GM19328 (cell line): ENCODE data around the gene TEX10.
"Not testable (repeated sequence)": the region's sequence is repeated elsewhere in the genome, so short reads cannot be mapped to it uniquely, and the experiment has no call there.

Experiments used
- ATAC-seq: cut with Tn5 transposase; IDR thresholded peaks from one replicate; pipeline ENCODE4 v1.9.1; 2021; ENCODE audit warnings: mild to moderate bottlenecking, moderate library complexity; ENCODE audit not compliant: unreplicated experiment

Gene TEX10

DNA sequence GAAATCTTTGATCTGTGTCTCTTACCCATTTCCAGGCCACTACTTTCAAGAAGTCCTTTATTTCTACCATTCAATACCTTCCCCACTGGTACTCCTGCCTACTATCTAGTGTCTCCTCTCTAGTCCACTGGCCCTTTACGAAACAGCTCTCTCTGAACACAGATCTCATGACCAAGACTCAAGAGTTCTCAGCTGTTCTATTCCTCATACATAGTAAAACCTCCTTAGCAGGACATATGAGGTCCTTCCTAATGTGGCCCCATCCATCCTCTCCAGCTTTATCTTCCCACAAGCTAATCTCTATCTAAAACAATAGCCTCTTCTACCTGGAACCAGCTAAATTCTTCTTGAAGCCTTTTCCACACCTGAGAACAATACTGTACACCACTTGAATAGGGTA lies 2.6 kb downstream of the TEX10 start:
- ATAC-seq: no peak

DNA sequence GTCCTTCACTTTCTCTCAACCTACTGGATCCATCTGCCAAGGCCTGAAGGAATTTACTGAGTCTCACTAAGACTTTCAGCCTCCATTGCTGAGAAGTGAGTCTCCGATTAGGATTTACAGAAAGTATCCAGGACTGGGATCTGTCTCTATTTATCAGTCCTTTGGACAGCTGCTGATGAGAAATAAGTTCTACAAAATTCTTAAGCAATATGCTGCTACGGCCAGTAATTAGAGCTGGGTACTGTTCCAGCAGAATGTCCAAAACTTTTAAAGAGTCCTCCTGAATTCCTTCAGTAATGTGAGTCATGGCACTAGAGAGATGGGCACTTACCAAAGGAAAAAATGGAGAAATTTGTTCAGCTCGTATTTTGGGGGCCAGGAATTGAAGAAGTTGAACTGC lies 5.9 kb downstream of the TEX10 start:
- no peak for ATAC-seq

DNA sequence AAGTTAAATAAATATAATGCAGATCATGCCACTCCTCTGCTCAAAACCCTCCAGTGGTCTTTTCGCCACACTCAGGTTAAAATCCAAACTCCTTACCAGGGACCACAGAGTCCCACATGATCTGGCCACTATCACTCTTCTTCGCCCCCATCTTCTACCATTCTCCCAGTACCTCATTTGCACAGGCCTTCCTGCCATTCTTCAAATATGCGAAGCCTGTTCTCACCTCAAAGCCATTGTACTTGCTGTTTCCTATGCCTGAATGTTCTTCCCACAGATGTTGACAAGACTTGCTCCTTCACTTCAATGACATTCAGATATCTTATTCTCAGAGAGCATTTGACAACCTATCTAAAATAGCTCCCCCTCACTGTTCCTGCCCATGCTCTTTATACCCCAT lies 10.9 kb downstream of the TEX10 start:
- ATAC-seq: no peak

DNA sequence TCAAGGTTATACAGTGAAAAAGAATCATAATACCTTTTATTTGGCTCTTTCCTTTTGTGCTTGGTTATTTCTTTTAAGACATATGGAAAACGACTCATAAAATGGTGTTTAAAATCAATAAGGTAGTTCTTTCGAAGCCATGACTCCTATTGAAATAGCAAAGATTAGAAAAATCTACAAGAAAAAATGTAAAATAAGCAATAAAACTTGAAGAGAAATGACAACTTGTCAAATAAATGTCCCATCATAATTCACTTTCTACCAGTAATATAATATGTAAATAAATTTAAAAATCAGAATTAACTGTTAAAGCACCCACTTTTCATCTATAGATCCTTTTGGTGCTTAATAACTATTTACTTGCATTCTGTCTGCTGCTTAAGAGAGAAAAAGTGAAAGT lies 12.5 kb downstream of the TEX10 start:
- no peak for ATAC-seq

DNA sequence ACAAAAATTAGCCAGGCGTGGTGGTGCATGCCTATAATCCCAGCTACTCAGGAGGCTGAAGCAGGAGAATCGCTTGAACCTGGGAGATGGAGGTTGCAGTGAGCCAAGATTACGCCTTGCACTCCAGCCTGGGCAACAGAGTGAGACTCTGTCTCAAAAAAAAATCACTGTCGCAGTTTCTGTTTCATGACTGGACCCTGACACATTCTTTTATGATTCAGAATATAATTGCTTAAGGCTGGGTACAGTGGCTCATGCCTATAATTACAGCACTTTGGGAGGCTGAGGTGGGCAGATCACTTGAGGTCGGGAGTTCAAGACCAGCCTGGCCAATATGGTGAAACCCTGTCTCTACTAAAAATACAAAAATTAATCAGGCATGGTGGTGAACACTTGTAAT lies 14.0 kb downstream of the TEX10 start:
- ATAC-seq: not testable (repeated sequence)

DNA sequence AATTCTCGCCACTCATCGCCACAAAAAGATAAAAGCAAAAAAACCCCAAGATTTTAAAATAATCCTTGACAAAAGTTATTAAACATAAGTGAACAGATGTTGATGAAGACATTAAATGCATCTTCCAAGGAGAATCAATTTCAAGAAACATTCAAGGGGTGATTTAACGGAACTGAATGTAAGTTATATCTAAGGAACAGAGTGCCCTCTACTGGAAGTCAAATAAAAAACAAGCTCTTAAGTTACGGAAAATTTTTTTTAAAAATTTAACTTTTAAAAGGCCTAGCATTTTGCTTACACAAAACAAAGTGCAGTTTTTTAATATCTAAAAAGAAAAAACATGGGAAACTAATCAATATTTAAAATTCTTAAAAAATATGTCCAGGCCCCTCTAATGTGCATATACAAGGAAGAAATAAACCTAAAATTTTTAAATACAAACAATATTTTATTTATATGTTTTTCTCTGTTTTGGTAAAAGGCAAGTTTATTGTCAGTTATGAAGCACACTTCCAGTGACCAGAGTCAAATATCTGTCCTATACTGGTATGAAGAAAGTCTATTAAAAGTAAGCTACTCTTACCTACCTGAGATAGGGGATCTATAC lies 28.0 kb downstream of the TEX10 start:
- ATAC-seq: no peak

DNA sequence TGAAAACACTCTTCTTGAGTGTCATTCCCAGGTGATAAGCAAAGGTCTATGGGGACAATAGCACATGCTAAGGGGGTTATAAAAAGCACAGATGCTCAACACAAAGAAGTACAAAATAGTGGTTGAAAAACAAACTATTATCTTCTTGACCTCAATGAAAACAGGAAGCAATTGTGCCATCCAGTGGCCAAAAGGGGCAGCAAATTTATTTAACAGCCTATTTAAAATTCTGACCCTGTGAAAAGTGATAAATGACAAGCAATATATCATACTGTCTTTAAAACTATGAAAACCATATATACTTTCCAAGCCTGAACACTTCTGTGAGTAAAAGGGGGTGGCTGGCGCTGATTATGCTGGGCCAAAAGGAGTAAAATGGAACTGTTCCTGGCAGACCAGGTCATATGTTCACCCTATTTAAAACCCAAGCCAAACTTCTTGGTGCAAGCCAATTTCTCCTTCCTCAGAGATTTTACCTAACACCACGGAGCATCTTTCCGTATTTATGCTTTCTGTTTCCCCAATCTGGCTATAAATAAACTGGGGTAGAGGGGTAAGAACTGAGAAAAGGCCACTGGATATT lies 29.7 kb downstream of the TEX10 start:
- ATAC-seq: no peak

DNA sequence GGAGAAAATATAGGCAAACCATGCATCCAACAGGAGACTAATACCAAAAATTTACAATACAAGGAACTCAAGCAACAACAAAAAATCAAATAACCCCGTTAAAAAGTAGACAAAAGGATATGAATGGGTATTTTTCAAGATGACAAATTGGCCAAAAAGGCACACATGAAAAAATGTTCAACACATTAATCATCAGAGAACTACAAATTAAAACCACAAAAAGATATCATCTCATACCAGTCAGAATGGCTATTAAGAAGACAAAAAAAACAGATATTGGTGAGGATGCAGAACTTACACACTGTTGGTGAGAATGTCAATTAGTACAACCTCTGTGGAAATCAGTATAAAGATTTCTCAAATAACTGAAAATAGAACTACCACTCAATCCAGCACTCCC lies 35.0 kb downstream of the TEX10 start:
- ATAC-seq: no peak

DNA sequence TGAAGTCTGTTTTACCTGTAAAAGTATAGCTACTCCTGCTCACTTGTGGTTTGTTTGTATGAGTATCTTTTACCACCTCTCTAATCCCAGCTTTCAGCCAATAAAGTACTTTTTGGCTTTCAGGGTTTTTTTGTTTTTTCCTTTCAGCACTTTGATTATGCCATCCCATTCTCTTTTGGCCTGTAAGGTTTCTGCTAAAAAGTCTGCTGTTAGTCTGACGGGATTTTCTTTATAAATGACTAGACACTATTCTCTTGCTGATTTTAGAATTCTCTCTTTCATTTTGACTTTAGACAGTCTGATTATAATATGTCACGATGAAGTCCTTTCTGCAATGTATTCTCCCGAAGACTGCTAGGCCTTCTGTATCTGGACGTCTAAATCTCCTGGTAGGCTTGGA lies 37.2 kb downstream of the TEX10 start:
- ATAC-seq: no peak

DNA sequence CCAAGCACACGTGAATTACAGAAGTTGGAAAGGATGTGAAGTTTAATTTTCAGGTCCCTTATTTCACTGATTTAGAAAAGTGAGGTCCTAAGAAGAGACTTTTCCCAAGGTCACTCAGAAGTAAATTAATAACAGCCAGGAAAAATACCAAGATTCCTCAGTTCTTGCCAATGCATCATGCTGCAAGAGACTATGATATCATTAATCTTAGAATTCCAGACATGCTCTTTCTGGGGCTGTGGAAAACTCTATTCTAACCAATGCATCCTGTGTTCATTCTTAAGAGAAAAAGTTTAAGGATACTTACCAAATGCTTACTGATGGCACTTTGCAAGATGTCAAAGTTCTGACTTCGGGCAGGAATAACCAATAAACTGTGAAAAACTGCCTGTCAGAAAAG lies 42.8 kb downstream of the TEX10 start:
- no peak for ATAC-seq

DNA sequence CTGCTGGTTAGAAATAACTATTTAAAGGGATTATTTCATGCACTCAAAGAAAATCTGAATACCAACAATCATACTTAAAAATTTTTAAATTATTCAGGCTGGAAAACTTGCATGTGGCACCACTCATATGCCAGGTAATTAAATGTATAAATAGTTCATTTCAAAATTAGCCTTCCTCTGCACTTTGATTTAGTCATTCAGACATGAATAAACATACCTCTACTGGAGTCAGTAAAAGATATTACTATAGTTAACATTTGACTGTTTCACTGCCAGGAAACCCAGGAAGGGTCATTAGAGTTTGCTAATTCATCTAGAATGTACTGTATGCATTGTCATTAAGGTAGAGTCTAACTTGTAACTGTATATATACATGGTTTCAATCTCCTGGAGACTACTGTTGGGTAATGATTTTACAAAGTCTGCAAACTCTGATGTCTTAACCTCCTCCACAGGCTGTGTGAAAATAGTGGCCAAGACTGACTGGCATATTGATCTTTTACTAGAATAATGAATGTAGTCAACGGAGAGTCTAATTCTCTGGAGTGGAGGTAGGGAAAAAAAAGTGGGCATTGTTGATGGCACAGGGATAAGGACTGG lies 43.7 kb downstream of the TEX10 start:
- ATAC-seq: no peak

DNA sequence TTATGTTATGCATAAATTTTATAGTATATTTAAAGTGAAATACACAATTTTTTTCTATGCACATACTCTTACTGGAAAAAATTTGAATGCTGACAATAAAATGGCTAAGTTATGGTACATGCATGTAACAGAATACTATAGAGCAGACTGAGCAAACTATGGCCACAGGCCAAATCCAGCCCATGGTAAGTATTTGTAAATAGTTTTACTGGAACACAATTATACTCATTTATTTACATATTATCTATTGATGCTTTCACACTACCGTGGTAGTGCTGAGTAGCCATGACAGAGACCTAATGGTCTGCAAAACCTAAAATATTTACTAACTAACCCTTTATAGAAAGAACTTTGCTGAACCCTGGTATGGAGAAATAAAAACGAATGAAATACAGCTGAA lies 45.7 kb downstream of the TEX10 start:
- no peak for ATAC-seq

DNA sequence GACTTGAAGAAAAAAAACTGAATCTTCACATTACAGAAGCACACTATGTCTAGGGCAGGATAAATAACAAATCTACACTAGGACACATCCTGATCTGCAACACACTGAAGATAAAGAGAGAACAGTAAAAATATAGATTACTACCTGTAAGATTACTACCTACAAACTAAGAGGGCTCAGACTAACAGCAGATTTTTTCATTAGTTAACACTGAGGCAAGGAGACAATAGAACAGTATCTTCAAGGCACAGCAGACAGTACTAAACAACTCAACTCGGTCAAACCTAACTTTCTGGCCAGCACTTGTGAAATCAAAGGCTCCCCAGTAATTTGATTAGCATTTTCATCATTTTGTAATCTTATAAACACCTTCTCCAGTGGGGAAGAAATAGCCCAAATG lies 46.5 kb downstream of the TEX10 start:
- ATAC-seq: no peak

DNA sequence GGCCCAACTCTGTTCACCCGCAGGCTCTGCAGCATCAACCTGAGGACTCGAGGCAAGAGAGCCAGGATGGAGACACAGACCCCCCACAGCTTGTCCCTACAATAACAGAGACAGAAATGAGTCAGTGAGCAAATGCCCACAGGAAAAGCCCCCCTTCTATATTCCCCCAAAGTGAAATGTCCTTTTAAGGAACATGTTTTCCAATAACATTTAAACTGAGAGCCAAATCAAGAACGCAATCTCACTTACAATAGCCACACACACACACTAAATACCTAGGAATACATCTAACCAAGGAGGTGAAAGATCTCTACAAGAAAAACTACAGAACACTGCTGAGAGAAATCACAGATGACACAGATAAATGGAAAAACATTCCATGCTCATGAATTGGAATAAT lies 49.0 kb downstream of the TEX10 start:
- no peak for ATAC-seq

DNA sequence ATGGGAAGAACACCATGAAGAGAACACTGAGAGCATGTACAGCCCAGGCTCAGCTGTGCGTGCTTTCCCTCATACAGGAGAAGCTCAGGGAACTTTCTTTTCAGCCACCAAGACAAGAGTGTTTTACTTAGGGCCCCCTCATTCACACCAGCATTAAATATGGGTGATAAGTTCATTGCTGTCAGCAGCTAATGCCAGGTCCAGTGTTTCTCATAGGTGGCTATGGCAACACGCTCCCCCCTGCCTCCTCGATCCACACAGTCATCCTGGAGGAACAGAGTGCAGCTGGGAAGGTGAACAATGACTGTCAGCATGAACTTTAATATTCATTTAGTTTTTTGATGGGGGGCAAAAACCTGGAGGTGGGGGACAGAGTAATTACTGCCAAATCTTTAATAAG lies 54.4 kb downstream of the TEX10 start:
- ATAC-seq: no peak

DNA sequence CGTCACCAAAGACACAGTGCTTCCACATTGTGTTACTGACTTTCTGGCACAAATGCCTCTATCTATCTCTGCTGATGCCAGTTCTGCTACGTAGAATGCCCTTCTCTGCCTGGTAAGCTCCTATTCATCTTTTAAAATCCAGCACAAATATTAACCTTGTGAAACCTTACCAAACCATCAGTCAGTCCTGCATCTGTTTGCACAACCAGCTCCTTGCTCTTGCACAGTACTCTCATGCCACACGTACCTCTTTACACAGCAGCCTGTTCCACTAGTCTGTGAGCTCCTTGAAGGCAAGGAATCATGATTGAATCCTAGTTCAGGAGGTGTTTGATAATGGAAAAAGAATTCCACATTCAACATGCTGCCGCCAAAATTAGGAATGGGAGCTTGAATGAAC lies 56.3 kb downstream of the TEX10 start:
- ATAC-seq: no peak

DNA sequence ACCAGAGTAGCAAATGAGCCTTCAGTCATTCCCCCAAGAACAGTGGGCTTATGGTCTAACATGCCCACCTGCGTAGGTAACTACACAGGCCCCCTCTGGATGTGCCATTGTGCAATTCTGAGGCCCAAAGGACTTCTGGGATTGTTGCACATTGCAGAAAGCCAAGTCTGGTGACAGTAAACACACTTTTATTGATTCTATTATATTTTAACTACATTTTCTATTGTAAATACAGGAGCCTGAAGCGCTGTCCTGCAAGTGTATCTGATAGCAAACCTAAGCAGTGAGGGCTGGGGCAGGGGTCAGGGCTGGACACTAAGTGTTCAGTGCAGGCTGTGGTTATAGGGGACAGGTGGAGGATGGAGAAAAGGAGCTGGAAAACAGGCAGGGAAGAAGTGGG lies 57.5 kb downstream of the TEX10 start:
- no peak for ATAC-seq

DNA sequence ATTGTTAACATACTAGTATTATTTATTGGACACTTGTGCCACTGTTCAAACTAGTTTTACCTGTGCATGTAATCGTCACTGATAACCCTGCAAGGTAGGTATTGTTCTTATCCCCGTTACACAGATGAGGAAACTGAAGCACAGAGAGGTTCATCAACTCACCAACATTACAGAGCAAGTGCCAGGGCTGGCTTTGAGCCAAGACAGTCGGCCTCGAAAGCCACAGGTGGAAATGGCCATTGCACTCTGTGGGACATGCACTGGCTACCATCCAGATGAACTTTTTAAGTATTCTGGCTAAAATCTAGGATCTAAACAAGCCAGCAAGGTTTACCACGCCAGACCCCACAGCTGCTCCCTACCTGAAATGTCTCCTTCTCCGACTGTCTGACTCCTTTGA lies 57.9 kb downstream of the TEX10 start:
- ATAC-seq: no peak

DNA sequence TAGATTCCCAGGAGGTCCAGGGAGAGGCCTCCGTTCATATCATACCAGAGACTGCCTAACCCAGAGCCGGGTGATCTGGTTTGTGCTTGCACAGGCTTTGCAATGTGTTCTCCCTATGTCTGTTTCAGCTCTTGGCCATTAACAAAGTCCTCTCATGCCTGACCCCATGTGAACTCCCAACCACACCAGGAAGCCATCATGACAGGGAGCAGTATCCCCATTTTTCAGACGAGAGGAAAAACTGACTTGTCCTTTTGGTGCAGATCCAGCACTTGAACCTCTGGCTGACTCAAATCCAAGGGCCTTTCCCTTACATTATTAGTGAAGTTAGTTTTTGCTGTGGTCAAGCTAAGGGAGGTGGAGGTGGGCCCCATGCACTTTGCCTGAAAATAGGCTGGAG lies 58.4 kb downstream of the TEX10 start:
- ATAC-seq: no peak

DNA sequence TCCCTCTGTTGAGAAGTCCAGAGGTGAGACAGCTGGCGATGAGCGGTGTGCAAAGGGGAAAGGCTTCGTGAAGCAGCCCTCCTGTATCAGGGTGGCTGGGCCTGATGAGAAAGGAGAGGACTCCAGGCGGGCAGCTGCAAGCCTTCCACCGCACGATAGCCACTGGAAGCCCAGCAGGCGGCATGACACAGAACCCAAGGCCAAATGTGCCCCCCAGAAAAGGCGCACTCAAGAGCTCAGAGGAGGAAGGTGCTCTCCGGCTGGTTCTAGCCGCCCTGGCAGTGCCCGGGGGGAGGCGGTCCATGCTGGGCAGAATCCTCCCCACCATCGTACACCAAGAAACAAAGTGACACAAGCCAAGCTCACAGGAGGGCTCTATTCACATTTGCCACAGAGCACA lies 60.3 kb downstream of the TEX10 start:
- no peak for ATAC-seq

DNA sequence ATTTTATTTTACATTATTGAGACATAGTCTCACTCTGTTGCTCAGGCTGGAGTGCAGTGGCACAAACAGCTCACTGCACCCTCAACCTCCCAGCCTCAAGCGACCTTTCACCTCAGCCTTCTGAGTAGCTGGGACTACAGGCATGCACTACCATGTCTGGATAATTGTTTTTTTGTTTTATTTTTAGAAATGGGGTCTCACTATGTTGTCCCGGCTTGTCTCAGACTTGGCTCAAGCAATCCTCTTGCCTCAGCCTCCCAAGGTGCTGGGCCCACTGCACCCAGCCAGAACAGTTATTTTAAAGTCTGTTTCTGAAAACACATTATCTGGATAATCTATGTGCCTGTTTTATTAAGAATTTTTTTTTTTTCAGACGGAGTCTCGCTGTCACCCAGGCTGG lies 62.0 kb downstream of the TEX10 start:
- no peak for ATAC-seq

DNA sequence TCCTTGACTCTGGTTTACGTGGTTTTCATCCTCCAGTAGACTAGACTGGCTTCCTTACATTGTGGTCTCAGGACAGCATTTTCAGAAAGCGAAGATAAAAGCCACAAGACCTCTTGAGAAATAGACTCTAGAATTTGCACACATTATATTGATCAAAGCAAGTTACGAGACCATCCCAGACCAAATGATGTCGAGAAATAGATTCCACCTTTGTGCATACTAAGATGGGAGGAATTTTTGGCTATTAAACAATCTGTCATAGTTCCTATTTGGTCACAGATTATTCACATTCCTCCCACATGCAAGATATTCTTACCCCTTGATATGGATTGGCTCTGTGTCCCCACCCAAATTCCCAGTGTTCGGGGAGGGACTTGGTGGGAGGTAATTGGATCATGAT lies 65.6 kb downstream of the TEX10 start:
- no peak for ATAC-seq

DNA sequence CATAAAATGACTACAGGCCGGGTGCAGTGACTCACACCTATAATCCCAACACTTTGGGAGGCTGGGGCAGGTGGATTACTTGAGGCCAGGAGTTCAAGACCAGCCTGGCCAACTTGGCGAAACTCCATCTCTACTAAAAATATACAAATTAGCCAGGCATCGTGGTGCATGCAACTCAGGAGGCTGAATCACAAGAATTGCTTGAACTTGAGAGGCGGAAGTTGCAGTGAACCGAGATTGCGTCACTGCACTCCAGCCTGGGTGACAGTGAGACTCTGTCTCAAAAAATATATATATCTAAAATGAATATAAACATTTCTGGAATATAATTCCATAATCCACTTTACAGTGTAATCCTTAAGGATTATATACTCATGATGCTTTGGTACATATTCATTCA lies 66.5 kb downstream of the TEX10 start:
- no peak for ATAC-seq
